ENCODE measurements around the gene SLC4A1.

The SLC4A1 gene

DNA sequence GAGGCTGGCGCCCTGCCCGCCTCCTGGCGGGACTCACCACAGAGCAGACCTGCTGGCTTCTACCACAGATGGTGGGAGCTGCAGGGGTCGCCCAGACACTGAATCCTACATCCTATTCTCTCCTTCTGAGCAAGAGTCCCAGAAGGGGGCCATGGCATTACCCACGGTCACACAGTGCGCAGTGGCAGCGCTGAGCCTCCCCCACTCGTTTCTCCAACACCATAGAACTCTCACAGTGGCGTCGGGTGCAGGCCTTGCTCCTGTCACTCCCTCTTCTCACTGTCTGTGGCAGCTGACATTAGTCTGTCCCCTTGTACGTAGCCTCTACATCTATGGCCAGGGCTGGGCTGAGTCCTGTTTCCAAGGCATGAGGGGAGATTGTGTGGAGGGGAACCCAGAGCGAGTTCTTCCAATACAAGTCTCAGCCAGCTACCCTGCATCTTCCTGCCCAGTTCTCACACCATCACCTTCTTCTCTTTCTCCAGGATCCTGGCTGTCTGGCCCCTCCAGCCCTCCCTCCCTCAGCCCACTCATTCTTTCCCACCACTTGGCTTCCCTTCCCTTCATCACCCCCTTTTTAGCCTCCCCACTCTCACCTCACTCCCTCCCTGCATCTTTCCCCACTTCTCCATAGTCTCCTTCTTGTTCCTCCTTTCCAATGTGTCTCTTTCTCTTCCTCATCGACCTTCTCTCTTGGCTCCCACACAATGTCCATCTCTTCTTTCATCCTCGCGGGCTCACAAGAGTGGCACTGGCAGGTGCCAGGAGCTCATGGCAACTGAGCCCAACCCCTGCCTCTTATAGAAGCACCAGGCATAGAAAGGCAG, 54.3 kb downstream of the SLC4A1 start:
- H3K4me3 ChIP-seq (ENCODE audit: low read length in 2 of 2) = no peak overlapping the region
- H3K9me3 ChIP-seq (ENCODE audit: control insufficient read depth in 2 of 2, low read length in 2 of 2) = no peaks in the 10 kb centered on the region
- H3K27ac ChIP-seq (ENCODE audit: low read length) = no peak overlapping the region
- no peaks in the 10 kb centered on the region for H3K27me3 ChIP-seq (ENCODE audit: control insufficient read depth in 1 of 2, insufficient read depth in 2 of 2, low read length in 2 of 2)
- peaks cover 39% of the 10 kb centered on the region for H3K4me1 ChIP-seq (ENCODE audit: control insufficient read depth, insufficient read depth, low read length)
- peak overlapping the region in 1 of 2 donors; percentile 36 for H3K9ac ChIP-seq (ENCODE audit: low read length in 2 of 2)
- H3K36me3 ChIP-seq (ENCODE audit: control insufficient read depth in 2 of 2, insufficient read depth in 2 of 2, low read length in 2 of 2) = peaks cover 52 to 56% of the 10 kb centered on the region in 2 donors

DNA sequence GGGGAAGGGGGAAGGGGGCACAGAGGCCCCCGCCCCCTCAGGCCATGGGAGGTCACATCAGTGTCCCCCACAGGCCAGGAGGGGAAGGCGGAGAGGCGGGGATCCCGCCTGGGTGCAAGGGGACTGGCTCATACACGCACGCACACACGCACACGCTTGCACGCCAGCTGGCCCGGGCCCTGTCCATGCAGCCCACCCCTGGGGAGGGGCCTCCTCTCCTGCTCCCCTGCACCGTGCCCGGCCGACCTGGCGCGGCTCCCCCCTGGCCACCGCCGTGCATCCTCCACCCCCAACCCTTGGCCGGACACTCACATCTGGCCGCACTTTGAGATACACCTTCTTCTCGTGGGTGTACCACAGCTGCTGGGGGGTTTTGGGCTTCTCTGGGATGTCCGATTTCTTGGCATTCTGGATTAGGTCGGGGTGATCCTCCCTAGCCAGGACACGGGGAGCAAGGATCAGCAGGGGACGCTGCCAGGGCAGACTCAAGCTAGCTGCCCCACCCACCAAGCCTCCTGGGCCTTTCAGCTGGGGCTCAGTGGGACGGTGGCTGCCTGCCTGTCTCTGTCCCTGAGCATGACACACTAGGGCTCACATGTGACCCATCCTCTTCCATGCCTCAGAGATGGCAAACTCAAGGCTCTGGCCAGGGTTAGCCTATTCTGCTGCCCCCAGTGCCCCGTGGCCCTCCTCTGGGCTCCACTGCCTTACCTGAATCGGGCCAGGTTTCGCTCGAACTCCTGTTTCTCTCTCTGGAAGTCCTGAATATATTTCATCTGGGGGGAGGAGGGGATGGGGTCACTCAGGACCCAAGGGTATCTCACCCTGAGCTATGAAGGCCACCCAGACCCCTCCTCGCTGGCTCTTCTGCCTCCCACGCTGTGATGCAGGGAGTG, 55.2 kb downstream of the SLC4A1 start:
- Histone ChIP-seq H3K4me3 (ENCODE audit: low read length in 2 of 2) (no peak overlapping the region), H3K27ac (ENCODE audit: low read length) (no peak overlapping the region), H3K9ac (ENCODE audit: low read length in 2 of 2) (no peak overlapping the region), H3K9me3 (ENCODE audit: control insufficient read depth in 2 of 2, low read length in 2 of 2) (no peaks in the 10 kb centered on the region), H3K27me3 (ENCODE audit: control insufficient read depth in 1 of 2, insufficient read depth in 2 of 2, low read length in 2 of 2) (no peaks in the 10 kb centered on the region), H3K36me3 (ENCODE audit: control insufficient read depth in 2 of 2, insufficient read depth in 2 of 2, low read length in 2 of 2) (peaks cover 58 to 62% of the 10 kb centered on the region in 2 donors), H3K4me1 (ENCODE audit: control insufficient read depth, insufficient read depth, low read length) (peaks cover 34% of the 10 kb centered on the region)

DNA sequence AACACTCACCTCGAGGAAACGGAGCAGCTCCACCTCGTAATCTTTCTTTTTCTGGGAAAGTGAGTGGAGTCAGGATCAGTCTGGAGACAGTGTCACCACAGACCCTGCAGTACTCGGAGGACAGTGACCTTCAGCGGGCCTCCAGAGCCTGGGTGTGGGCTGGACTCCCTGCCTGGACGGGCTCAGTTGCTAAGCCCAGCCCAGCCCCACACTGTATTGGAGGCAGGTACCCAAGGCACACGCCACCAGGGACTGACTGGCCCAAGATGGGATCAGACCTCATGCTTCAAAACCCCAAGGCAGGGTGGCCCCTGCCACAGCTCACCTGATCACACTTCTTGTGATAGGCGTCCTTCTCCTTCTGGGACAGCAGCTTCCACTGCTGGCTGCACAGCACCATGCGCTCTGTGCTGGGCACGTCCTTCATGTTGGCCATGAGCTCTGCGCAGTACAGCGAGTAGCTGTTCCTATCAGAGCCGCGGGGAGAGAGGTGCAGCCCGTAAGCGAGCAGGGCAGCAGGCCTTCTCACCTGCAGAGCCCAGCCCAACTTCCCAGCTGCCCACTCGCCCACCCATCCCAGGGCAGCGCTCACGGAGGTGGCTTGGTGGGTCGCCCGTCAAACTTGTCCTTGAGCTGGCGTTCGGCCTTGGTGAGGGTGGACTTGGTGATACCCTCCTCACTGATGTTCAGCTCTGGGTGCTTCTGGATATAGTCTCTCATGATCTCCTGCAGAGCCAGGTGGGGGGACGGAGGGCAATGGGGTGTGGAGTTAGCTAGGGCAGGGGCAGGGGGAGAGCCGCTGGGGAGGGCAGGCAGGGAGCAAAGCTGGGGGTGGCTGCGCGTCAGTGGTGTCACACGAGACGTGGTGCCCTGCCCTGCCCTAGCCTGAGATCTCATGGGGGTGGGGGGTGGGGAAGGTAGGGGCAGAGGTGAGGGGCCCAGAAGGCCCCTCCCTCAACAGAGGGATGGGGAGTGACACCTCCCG, 56.4 kb downstream of the SLC4A1 start:
- Histone ChIP-seq H3K4me3 (ENCODE audit: low read length in 2 of 2) (no peak overlapping the region), H3K36me3 (ENCODE audit: control insufficient read depth in 2 of 2, insufficient read depth in 2 of 2, low read length in 2 of 2) (peaks cover 63 to 64% of the 10 kb centered on the region in 2 donors), H3K9me3 (ENCODE audit: control insufficient read depth in 2 of 2, low read length in 2 of 2) (no peaks in the 10 kb centered on the region), H3K27me3 (ENCODE audit: control insufficient read depth in 1 of 2, insufficient read depth in 2 of 2, low read length in 2 of 2) (no peaks in the 10 kb centered on the region), H3K9ac (ENCODE audit: low read length in 2 of 2) (no peak overlapping the region), H3K27ac (ENCODE audit: low read length) (peak overlapping the region; percentile 24), H3K4me1 (ENCODE audit: control insufficient read depth, insufficient read depth, low read length) (peaks cover 22% of the 10 kb centered on the region)

DNA sequence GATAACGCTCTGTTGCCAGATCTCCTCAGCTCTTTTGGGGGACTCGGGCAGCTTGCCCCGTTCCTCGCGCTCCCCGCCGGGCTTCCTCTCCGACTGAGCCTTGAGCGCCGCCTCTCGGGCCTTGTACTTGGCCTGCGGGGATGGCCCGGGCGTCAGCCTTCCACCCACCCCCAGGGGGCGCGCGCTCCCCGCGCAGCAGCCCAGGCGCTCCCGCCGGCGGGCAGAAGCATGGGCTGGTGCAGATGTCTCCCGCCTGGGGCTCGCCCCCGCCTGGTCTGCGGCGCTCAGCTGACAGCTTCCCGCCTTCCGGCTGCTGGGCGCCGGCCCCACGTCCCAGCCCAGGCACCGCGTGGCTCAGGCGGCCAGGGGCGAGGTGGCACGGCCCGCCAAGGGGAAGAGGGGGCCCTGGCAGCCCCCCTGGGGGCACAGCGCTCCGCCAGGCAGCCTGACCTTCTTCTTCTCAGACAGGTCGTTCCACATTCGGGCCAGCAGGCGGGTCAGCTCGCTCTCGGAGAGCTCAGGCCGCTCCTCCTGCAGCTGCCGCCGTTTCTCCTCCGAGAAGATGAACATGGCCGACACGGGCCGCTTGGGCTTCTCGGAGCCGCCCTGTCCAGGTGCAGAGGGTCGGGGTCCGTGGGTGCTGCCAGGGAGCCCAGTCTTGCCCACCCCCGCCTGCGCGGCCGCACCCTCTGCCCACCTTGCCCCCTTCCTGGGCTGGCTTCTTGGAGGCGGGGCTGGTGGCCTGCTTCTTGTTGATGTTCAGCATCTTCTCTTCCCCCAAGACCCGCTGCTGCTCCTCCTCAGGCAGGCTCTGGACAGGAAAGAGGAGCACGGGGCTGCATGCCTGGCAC, 57.4 kb downstream of the SLC4A1 start:
- H3K9ac ChIP-seq (ENCODE audit: low read length in 2 of 2) = peak overlapping the region; percentile 12 to 47
- peaks cover 54 to 55% of the 10 kb centered on the region in 2 donors for H3K36me3 ChIP-seq (ENCODE audit: control insufficient read depth in 2 of 2, insufficient read depth in 2 of 2, low read length in 2 of 2)
- H3K27me3 ChIP-seq (ENCODE audit: control insufficient read depth in 1 of 2, insufficient read depth in 2 of 2, low read length in 2 of 2) = no peaks in the 10 kb centered on the region
- H3K4me3 ChIP-seq (ENCODE audit: low read length in 2 of 2) = peak overlapping the region in 1 of 2 donors; percentile 29
- no peaks in the 10 kb centered on the region for H3K9me3 ChIP-seq (ENCODE audit: control insufficient read depth in 2 of 2, low read length in 2 of 2)
- peak overlapping the region; percentile 24 for H3K27ac ChIP-seq (ENCODE audit: low read length)
- peaks cover 16% of the 10 kb centered on the region for H3K4me1 ChIP-seq (ENCODE audit: control insufficient read depth, insufficient read depth, low read length)

DNA sequence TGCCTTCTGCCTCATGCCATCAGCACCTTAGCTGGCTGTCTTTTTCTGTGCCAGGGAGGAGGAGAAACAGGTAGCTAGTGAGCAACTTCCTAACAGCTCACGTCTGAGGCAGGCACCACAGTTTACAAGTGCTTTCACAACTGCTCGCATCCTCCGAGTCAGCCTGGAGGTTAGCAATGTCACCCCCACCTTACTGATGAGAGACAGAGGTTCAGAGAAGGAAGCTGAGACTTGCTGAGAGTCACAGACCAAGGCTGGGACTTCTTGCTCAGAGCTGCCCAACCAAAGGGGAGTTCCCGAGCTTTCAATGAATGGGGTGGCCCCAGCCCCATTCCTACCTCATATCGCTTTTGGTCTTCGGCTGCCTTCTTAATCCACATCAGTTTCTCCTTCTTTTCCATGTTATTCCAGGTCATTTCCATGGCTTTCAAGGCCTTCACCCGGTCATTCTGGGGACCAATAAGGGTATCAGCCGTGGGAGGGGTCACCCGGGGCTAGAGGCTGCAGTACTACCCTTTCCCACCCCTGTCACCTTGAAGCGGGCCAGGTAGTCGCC, 58.1 kb downstream of the SLC4A1 start:
- peaks cover 47 to 48% of the 10 kb centered on the region in 2 donors for H3K36me3 ChIP-seq (ENCODE audit: control insufficient read depth in 2 of 2, insufficient read depth in 2 of 2, low read length in 2 of 2)
- peak overlapping the region in 1 of 2 donors; percentile 29 for H3K4me3 ChIP-seq (ENCODE audit: low read length in 2 of 2)
- peak overlapping the region; percentile 12 to 47 for H3K9ac ChIP-seq (ENCODE audit: low read length in 2 of 2)
- H3K27me3 ChIP-seq (ENCODE audit: control insufficient read depth in 1 of 2, insufficient read depth in 2 of 2, low read length in 2 of 2) = no peaks in the 10 kb centered on the region
- H3K9me3 ChIP-seq (ENCODE audit: control insufficient read depth in 2 of 2, low read length in 2 of 2) = no peaks in the 10 kb centered on the region
- H3K27ac ChIP-seq (ENCODE audit: low read length) = peak overlapping the region; percentile 24
- H3K4me1 ChIP-seq (ENCODE audit: control insufficient read depth, insufficient read depth, low read length) = peaks cover 16% of the 10 kb centered on the region

DNA sequence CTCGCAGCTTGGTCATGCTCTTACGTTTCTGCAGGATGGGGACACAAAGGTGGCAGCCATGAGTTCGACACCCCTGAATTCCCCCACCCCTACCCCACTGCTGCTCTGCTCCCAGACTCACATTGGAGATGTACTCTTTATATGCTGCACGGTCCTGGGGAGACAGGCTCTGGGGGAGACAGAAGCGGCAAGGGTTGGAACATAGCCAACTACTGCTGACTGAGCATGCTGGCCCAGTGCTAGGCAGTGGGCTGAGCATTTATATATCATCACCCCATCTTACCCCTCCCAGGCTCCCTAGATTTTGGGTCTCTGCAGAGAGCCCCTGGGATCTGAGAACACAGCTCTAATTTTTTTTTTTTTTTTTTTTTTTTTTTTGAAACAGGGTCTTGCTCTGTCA, 60.2 kb downstream of the SLC4A1 start:
- Histone ChIP-seq H3K4me1 (ENCODE audit: control insufficient read depth, insufficient read depth, low read length) (peaks cover 16% of the 10 kb centered on the region), H3K36me3 (ENCODE audit: control insufficient read depth in 2 of 2, insufficient read depth in 2 of 2, low read length in 2 of 2) (peaks cover 31% of the 10 kb centered on the region in 2 donors), H3K4me3 (ENCODE audit: low read length in 2 of 2) (no peak overlapping the region), H3K9me3 (ENCODE audit: control insufficient read depth in 2 of 2, low read length in 2 of 2) (no peaks in the 10 kb centered on the region), H3K27me3 (ENCODE audit: control insufficient read depth in 1 of 2, insufficient read depth in 2 of 2, low read length in 2 of 2) (no peaks in the 10 kb centered on the region), H3K9ac (ENCODE audit: low read length in 2 of 2) (no peak overlapping the region), H3K27ac (ENCODE audit: low read length) (no peak overlapping the region)

DNA sequence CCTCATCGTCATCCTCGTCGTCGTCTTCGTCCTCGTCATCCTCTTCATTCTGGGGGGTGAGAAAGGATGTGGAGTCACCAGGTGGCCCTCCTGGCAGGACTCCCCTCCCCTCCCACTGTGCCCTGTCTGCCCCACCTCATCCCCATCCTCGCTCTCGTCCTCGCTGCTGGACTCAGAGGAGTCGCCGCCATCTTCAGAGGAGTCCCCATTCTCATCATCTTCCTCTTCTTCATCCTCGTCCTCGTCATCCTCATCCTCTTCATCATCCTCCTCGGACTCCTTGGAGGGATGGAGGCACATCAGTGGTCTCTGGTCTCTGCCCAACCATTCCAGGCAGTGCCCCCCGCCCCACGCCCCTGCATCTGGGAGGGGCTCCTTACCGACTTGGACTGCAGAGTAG, 60.6 kb downstream of the SLC4A1 start:
- Histone ChIP-seq H3K9me3 (ENCODE audit: control insufficient read depth in 2 of 2, low read length in 2 of 2) (no peaks in the 10 kb centered on the region), H3K36me3 (ENCODE audit: control insufficient read depth in 2 of 2, insufficient read depth in 2 of 2, low read length in 2 of 2) (peaks cover 31% of the 10 kb centered on the region in 2 donors), H3K4me3 (ENCODE audit: low read length in 2 of 2) (no peak overlapping the region), H3K27ac (ENCODE audit: low read length) (no peak overlapping the region), H3K27me3 (ENCODE audit: control insufficient read depth in 1 of 2, insufficient read depth in 2 of 2, low read length in 2 of 2) (no peaks in the 10 kb centered on the region), H3K4me1 (ENCODE audit: control insufficient read depth, insufficient read depth, low read length) (peaks cover 16% of the 10 kb centered on the region), H3K9ac (ENCODE audit: low read length in 2 of 2) (no peak overlapping the region)

DNA sequence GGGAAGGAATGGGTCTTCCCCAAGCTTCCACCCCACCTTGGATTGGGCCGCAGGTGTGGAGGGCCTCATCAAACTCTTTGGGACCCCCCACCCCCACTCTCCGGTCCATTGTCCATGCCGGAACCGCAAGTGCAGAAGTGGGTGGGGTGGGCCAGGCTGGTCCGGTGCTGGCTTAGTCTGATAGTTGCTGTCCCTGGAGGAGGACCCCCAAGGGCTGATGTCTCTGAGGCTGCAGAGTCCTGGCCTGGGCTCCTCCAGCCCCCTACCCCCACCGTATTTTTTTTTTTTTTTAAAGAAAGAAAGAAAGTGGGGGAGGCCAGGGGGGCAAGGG, 61.1 kb downstream of the SLC4A1 start:
- Histone ChIP-seq H3K36me3 (ENCODE audit: control insufficient read depth in 2 of 2, insufficient read depth in 2 of 2, low read length in 2 of 2) (peaks cover 31% of the 10 kb centered on the region in 2 donors), H3K4me1 (ENCODE audit: control insufficient read depth, insufficient read depth, low read length) (peaks cover 16% of the 10 kb centered on the region), H3K9ac (ENCODE audit: low read length in 2 of 2) (no peak overlapping the region), H3K27ac (ENCODE audit: low read length) (no peak overlapping the region), H3K9me3 (ENCODE audit: control insufficient read depth in 2 of 2, low read length in 2 of 2) (no peaks in the 10 kb centered on the region), H3K27me3 (ENCODE audit: control insufficient read depth in 1 of 2, insufficient read depth in 2 of 2, low read length in 2 of 2) (no peaks in the 10 kb centered on the region), H3K4me3 (ENCODE audit: low read length in 2 of 2) (no peak overlapping the region)

DNA sequence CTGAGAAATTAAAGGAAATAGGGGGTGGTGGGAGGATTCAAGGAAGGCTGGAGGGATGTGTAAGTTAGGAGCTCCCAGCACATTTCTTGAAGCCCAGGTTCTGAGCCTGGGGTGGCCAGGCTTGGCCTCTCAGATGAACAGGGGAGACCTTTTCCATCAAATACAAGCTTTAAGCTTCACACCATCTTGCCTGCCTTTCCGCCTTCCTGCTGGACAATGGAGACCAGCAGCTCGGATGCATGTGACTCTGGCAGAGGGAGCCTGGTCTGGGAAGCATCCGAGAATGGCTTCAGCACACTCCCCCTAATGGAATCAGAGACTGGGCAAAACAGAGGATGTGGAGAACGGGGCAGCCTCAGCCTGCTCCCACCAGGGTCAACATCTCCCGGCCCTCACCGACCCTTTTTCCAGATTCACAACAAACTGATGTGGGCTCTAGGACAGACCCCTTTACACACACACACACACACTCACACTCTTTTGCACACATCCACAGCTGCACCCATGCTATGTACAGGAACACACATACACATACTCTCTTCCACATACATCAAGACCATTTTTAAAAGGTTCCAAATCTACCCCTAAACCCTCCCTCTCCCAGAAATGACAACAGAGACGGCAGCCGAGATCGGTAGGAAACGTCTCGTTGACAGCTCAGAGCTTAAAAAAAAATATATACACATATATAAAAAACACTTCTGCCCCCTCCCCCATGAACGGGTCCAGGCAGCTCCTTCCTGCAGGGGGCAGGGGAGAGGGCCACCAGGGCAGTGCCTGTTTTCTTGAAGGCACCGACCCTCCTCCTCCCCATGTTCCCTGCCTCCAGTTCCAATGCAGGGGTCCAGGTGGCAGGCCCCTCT, 61.7 kb downstream of the SLC4A1 start:
- Histone ChIP-seq H3K9me3 (ENCODE audit: control insufficient read depth in 2 of 2, low read length in 2 of 2) (no peaks in the 10 kb centered on the region), H3K27me3 (ENCODE audit: control insufficient read depth in 1 of 2, insufficient read depth in 2 of 2, low read length in 2 of 2) (no peaks in the 10 kb centered on the region), H3K4me1 (ENCODE audit: control insufficient read depth, insufficient read depth, low read length) (peaks cover 16% of the 10 kb centered on the region), H3K4me3 (ENCODE audit: low read length in 2 of 2) (no peak overlapping the region), H3K36me3 (ENCODE audit: control insufficient read depth in 2 of 2, insufficient read depth in 2 of 2, low read length in 2 of 2) (peaks cover 25 to 26% of the 10 kb centered on the region in 2 donors), H3K27ac (ENCODE audit: low read length) (no peak overlapping the region), H3K9ac (ENCODE audit: low read length in 2 of 2) (no peak overlapping the region)
